CD14-positive monocyte (primary cell): ENCODE data around the gene DYRK3. TPM values are rescaled to one million over a fixed set of nuclear protein-coding genes. Genes with fewer than 3 reads are reported as not detected.
A peak's percentile ranks its signal among the peaks of the same experiment; 100 is the strongest.

ENCODE experiments used
- DNase-seq, 3 donors: peaks; one replicate each; pipeline ENCODE4 v3.0.0-alpha.2; 2011 to 2022
- H2AFZ ChIP-seq: 2 replicates; pipeline ENCODE4 v1.6.0; 2012; ENCODE audit warnings: mild to moderate bottlenecking, low read depth, low read length, inconsistent platforms; ENCODE audit not compliant: insufficient read depth, poor library complexity, severe bottlenecking
- H3K27ac ChIP-seq, 2 donors: 1 replicate in 1 of 2; 2 replicates in 1 of 2; pipeline ENCODE4 v1.5.1; 2012 to 2013; ENCODE audit warnings: low read length in 2 of 2, control low read depth in 1 of 2, inconsistent platforms in 1 of 2, low read depth in 1 of 2, mild to moderate bottlenecking in 1 of 2
- H3K27me3 ChIP-seq, 2 donors: one replicate each; pipeline versions ENCODE4 v1.6.0 to v1.6.1; 2011 to 2013; ENCODE audit warnings: low read length in 2 of 2; ENCODE audit not compliant: control insufficient read depth in 2 of 2, insufficient read depth in 2 of 2
- H3K36me3 ChIP-seq, 2 donors: replicated peaks in 1 of 2; 1 replicate in 1 of 2; 2 replicates in 1 of 2; pipeline versions ENCODE4 v1.5.1 to v1.6.1; 2012 to 2013; ENCODE audit warnings: low read length in 2 of 2, control low read depth in 1 of 2, inconsistent platforms in 1 of 2, mild to moderate bottlenecking in 1 of 2; ENCODE audit not compliant: insufficient read depth in 2 of 2, control insufficient read depth in 1 of 2
- H3K4me1 ChIP-seq, 2 donors: 1 replicate in 1 of 2; 2 replicates in 1 of 2; pipeline versions ENCODE4 v1.5.1 to v1.6.1; 2012 to 2013; ENCODE audit warnings: low read length in 2 of 2, control low read depth in 1 of 2, inconsistent platforms in 1 of 2, mild to moderate bottlenecking in 1 of 2, moderate library complexity in 1 of 2; ENCODE audit not compliant: insufficient read depth in 2 of 2, control insufficient read depth in 1 of 2
- H3K4me2 ChIP-seq: replicated peaks from 2 replicates; pipeline ENCODE3; 2012; ENCODE audit warnings: low read length, moderate library complexity, mild to moderate bottlenecking; ENCODE audit not compliant: poor library complexity, severe bottlenecking; ENCODE audit errors: extremely low read depth
- H3K4me3 ChIP-seq, 3 experiments: fragments of 200-600 bp in 1 of 3; sonication (generic) in 1 of 3; replicated peaks in 1 of 3; 1 replicate in 2 of 3; 2 replicates in 1 of 3; pipeline ENCODE4 v1.5.1; 2011 to 2013; ENCODE audit warnings: low read length in 3 of 3, mild to moderate bottlenecking in 3 of 3, control low read depth in 2 of 3, low read depth in 2 of 3, inconsistent platforms in 1 of 3, moderate library complexity in 1 of 3
- H3K79me2 ChIP-seq: 2 replicates; pipeline ENCODE4 v1.6.0; 2012; ENCODE audit warnings: mild to moderate bottlenecking, control low read depth, inconsistent platforms, low read length, moderate library complexity; ENCODE audit not compliant: insufficient read depth
- H3K9ac ChIP-seq: 2 replicates; pipeline ENCODE4 v1.6.0; 2017; ENCODE audit warnings: low read length, mild to moderate bottlenecking; ENCODE audit not compliant: insufficient read depth, poor library complexity, severe bottlenecking
- H3K9me3 ChIP-seq, 2 donors: replicated peaks in 1 of 2; 1 replicate in 1 of 2; 2 replicates in 1 of 2; pipeline versions ENCODE4 v1.5.1 to v1.6.1; 2012 to 2013; ENCODE audit warnings: low read length in 2 of 2, control low read depth in 1 of 2; ENCODE audit not compliant: control insufficient read depth in 1 of 2, insufficient read depth in 1 of 2
- H4K20me1 ChIP-seq: 2 replicates; pipeline ENCODE4 v1.6.0; 2012; ENCODE audit warnings: mild to moderate bottlenecking, low read length, control low read depth, moderate library complexity; ENCODE audit not compliant: insufficient read depth
- H3K27ac Mint-ChIP-seq, 7 donors: one replicate each; pipeline ENCODE4 v1.8.0; 2020; ENCODE audit warnings: mild to moderate bottlenecking in 7 of 7, mixed read lengths in 7 of 7, moderate library complexity in 6 of 7, inconsistent platforms in 2 of 7
- H3K27me3 Mint-ChIP-seq, 3 donors: one replicate each; pipeline ENCODE4 v1.8.0; 2021 to 2022; ENCODE audit warnings: low read depth in 3 of 3, mild to moderate bottlenecking in 3 of 3, mixed read lengths in 3 of 3, moderate library complexity in 3 of 3, inconsistent platforms in 1 of 3
- H3K36me3 Mint-ChIP-seq, 2 donors: one replicate each; pipeline ENCODE4 v1.8.0; 2020; ENCODE audit warnings: mixed read lengths in 2 of 2, inconsistent platforms in 1 of 2, mild to moderate bottlenecking in 1 of 2
- H3K4me1 Mint-ChIP-seq: one replicate; pipeline ENCODE4 v1.8.0; 2020; ENCODE audit warnings: mild to moderate bottlenecking, mixed read lengths
- H3K4me3 Mint-ChIP-seq, 2 donors: one replicate each; pipeline ENCODE4 v1.8.0; 2020; ENCODE audit warnings: mild to moderate bottlenecking in 2 of 2, mixed read lengths in 2 of 2, moderate library complexity in 1 of 2
- H3K9me3 Mint-ChIP-seq, 7 donors: one replicate each; pipeline ENCODE4 v1.8.0; 2020 to 2022; ENCODE audit warnings: mixed read lengths in 7 of 7, mild to moderate bottlenecking in 6 of 7, moderate library complexity in 6 of 7, inconsistent platforms in 2 of 7
- WGBS: methylation state at CpG from one replicate; pipeline ENCODE4 v1.1.5; 2013; ENCODE audit warnings: missing lambda C conversion rate; ENCODE audit not compliant: insufficient coverage; 5-methylcytosine and 5-hydroxymethylcytosine counted together
- intact Hi-C, 2 donors: fragments of 100-400 bp; cut with micrococcal nuclease; formaldehyde crosslinking; loops; one replicate each; pipeline versions ENCODE4 v1.15.0 to v1.15.1; 2023
- polyA plus RNA-seq, 3 donors: library from polyadenylated mRNA; depleted of rRNA in 1 of 3; unstranded in 2 of 3; stranded (reverse) in 1 of 3; fragments of 300-500 nt in 2 of 3; fragments of >200 nt in 1 of 3; fragmentation: Illumina TruSeq in 2 of 3; gene quantifications; 1 replicate in 2 of 3; 2 replicates in 1 of 3; pipeline ENCODE4 v1.2.3, GENCODE V29; 2012 to 2021
- TF ChIP-seq, protein P1 (sequence below): fragments of 200-600 bp; IDR thresholded peaks from one replicate; pipeline ENCODE4 v1.8.0; 2022; ENCODE audit warnings: antibody characterized with exemption, mild to moderate bottlenecking

Gene DYRK3
- polyA plus RNA-seq, 3 donors: 0.13 TPM; not detected in 2

DNA sequence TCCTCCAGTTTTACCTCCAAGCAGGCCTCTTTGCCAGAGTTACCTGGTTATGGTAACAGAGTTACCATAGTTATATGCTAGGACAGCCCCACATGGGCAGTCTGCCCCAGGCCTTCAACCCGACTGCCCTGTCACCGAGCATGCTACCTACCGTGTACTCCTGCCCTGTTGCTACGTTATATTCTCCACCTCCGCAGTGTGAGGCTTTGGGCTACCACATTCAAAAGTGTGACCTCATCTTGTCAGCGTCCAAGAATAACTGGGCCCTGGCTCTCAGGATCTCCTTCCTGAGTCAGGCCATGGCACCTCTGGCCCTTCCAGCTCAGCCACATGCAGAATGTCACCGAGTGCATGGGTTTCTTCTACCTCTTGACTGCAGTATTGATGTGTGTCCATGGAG, 58.3 kb downstream of the DYRK3 start:
- Mint-ChIP-seq H3K4me1 (peaks cover 94% of the 10 kb centered on the region), H3K36me3 (peaks cover 43 to 58% of the 10 kb centered on the region in 2 donors), H3K27ac (peak overlapping the region in 1 of 7 donors; percentile 66), H3K4me3 (no peak overlapping the region), H3K9me3 (no peaks in the 10 kb centered on the region), H3K27me3 (peaks cover 0 to 2% (median 1%) of the 10 kb centered on the region in 3 donors)
- Histone ChIP-seq H4K20me1 (peaks cover 100% of the 10 kb centered on the region), H3K9me3 (no peaks in the 10 kb centered on the region), H2AFZ (no peak overlapping the region), H3K79me2 (peaks cover 100% of the 10 kb centered on the region), H3K27ac (no peak overlapping the region), H3K4me1 (peaks cover 45 to 72% of the 10 kb centered on the region in 2 donors), H3K9ac (no peak overlapping the region), H3K27me3 (no peaks in the 10 kb centered on the region), H3K4me3 (no peak overlapping the region), H3K36me3 (peaks cover 6 to 30% of the 10 kb centered on the region in 2 donors), H3K4me2 (no peak overlapping the region)
- TF ChIP-seq, protein P1, sequence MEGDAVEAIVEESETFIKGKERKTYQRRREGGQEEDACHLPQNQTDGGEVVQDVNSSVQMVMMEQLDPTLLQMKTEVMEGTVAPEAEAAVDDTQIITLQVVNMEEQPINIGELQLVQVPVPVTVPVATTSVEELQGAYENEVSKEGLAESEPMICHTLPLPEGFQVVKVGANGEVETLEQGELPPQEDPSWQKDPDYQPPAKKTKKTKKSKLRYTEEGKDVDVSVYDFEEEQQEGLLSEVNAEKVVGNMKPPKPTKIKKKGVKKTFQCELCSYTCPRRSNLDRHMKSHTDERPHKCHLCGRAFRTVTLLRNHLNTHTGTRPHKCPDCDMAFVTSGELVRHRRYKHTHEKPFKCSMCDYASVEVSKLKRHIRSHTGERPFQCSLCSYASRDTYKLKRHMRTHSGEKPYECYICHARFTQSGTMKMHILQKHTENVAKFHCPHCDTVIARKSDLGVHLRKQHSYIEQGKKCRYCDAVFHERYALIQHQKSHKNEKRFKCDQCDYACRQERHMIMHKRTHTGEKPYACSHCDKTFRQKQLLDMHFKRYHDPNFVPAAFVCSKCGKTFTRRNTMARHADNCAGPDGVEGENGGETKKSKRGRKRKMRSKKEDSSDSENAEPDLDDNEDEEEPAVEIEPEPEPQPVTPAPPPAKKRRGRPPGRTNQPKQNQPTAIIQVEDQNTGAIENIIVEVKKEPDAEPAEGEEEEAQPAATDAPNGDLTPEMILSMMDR: no peak
- intact Hi-C loops: no loop called here
- DNase-seq: no peak
- WGBS: 97% methylated on average over 6 of the region's 7 CpGs

DNA sequence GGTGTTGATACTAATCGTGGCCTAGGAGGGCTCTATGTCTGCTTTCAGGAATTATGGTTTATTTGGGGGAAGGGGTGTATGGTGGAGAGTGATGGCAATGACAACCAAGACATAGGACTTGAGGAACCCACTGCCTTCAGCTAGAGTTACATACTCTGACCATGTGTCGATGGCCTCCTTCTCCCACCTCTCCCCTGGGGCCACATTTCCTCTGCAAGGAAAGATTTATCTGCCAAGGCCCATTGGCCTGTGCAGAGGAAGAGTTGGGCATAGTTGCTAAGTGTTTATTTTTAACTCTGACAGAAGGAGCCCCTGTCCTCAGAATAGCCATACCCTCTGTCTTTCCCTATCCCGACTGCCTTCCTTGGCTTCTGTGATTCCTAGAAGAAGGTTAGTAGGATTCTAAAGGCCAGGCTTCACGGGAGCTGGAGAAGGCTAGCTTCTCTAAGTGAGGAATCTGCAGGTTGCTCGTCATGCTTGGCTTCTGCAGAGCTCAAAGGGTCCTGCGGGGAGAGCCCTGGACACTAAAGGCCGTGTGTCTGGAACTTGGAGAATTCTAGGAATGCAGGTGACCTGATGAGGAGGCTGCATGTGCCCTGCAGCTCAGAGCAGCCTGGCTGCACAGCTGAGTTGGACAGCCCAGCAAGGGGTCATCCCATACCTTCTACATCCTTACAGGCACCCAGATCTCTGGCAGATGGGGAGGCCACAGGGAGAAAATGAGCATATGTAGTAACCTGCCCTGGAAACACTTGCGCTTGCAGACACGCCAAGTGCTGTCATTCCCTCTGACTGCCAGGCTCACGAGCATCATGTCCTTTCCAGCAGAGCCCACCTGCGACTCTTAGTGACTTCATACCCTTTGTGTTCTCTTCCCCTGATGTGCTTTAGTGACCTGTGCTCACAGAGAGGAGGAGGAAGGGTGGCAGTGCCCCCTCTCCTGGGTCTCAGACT, 59.1 kb downstream of the DYRK3 start:
- no peak for DNase-seq
- Histone ChIP-seq H3K4me1 (peaks cover 54 to 80% of the 10 kb centered on the region in 2 donors), H3K27ac (no peak overlapping the region), H3K9ac (no peak overlapping the region), H3K4me3 (no peak overlapping the region), H3K4me2 (no peak overlapping the region), H3K79me2 (peaks cover 100% of the 10 kb centered on the region), H4K20me1 (peaks cover 100% of the 10 kb centered on the region), H2AFZ (no peak overlapping the region), H3K9me3 (no peaks in the 10 kb centered on the region), H3K36me3 (peaks cover 6 to 30% of the 10 kb centered on the region in 2 donors), H3K27me3 (no peaks in the 10 kb centered on the region)
- Mint-ChIP-seq H3K36me3 (peaks cover 37 to 52% of the 10 kb centered on the region in 2 donors), H3K4me1 (peaks cover 94% of the 10 kb centered on the region), H3K27ac (peak overlapping the region in 1 of 7 donors; percentile 60), H3K9me3 (no peaks in the 10 kb centered on the region), H3K4me3 (no peak overlapping the region), H3K27me3 (peaks cover 0 to 2% (median 1%) of the 10 kb centered on the region in 3 donors)
- intact Hi-C loops: no loop called here
- 92% methylated on average over 6 of the region's 11 CpGs for WGBS
- TF ChIP-seq, protein P1: no peak
